Left kidney (tissue), 2 donors: ENCODE measurements around the gene GIGYF2. TPM values are rescaled to one million over a fixed set of nuclear protein-coding genes. Genes with fewer than 3 reads are reported as not detected.

Source experiments
- DNase-seq: peaks from one replicate; pipeline ENCODE4 v3.0.0-alpha.2; 2013
- polyA plus RNA-seq: library from polyadenylated mRNA; unstranded; fragments of 120-200 nt; gene quantifications from one replicate; pipeline ENCODE4 v1.2.1, GENCODE V29; 2013; ENCODE audit not compliant: insufficient read length

The GIGYF2 gene
- polyA plus RNA-seq, 1 donor = 73.4 TPM

- DNase-seq = no peak
These were observed 164.2 kb downstream of the GIGYF2 start for GRCh38 chr2:232861353-232861752.

- no peak for DNase-seq
These were observed 166.9 kb downstream of the GIGYF2 start for GRCh38 chr2:232863996-232864395.

GRCh38 chr2:232865165-232865564 is 168.0 kb downstream of the GIGYF2 start:
- no peak for DNase-seq

- no peak for DNase-seq
These were observed 169.0 kb downstream of the GIGYF2 start for GRCh38 chr2:232866104-232866503.

GRCh38 chr2:232869138-232870017 is 172.2 kb downstream of the GIGYF2 start:
- no peak for DNase-seq

GRCh38 chr2:232870018-232870765 is 173.1 kb downstream of the GIGYF2 start, which contains the start of gene SNORC:
Gene SNORC (plus strand): TSS chr2:232870264. CDS start chr2:232870342, 78 bp downstream.
- DNase-seq = no peak

GRCh38 chr2:232870766-232871371 is 173.7 kb downstream of the GIGYF2 start:
- DNase-seq = no peak

GRCh38 chr2:232871418-232871834 is 174.3 kb downstream of the GIGYF2 start:
- DNase-seq = no peak

GRCh38 chr2:232871835-232872736 is 175.0 kb downstream of the GIGYF2 start:
- no peak for DNase-seq

GRCh38 chr2:232872826-232873225 is 175.7 kb downstream of the GIGYF2 start:
- DNase-seq = no peak

- DNase-seq = no peak
These were observed 176.3 kb downstream of the GIGYF2 start for GRCh38 chr2:232873292-232873908.

- DNase-seq = no peak
These were observed 176.9 kb downstream of the GIGYF2 start for GRCh38 chr2:232873909-232874641.

- DNase-seq = no peak
These were observed 177.6 kb downstream of the GIGYF2 start for GRCh38 chr2:232874677-232875223.

- no peak for DNase-seq
These were observed 178.4 kb downstream of the GIGYF2 start for GRCh38 chr2:232875256-232876121.

- no peak for DNase-seq
These were observed 179.2 kb downstream of the GIGYF2 start for GRCh38 chr2:232876161-232876977.

GRCh38 chr2:232876978-232877441 is 179.9 kb downstream of the GIGYF2 start:
- DNase-seq = no peak

GRCh38 chr2:232877940-232878511 is 180.9 kb downstream of the GIGYF2 start:
- no peak for DNase-seq
